Measurements from ENCODE around the gene KSR1. TPM values are rescaled to one million over a fixed set of nuclear protein-coding genes. Genes with fewer than 3 reads are reported as not detected.

KSR1 gene
- total and polyA plus RNA-seq, 9 of the 15 experiments (the other 6 are each of a cell fraction or from before 2014, with no cell fraction given), result 1.4 to 51.7 (median 18.4) TPM

DNA sequence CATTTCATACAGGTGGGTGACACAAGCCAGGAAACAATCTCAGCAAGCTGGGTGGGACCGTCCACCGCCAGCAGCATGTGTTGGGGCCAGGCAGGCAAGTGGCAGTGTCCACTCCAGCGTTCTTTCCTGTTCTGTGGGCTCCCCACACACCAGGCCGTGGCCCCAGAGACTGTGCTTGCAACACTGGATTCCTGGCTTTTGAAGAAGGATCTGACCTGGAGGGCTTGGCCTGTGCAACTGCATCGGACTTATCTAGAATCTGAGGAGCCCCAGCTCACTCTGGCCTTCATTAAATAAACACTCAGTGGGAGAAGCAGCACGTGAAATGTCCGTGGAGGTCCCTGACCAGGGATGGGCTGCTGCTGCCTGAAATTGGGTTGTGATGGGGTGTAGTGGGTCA, 3.2 kb downstream of the KSR1 start:
- Histone ChIP-seq H3K4me1 (replicated peaks in 1 of 2; ENCODE audit: control insufficient read depth in 2 of 2, insufficient read depth in 2 of 2, low read length in 2 of 2) (peaks cover 64 to 70% of the 10 kb centered on the region in 2 experiments), H3K4me2 (ENCODE audit: insufficient read depth, low read length) (peak overlapping the region; percentile 86; the same call in 1 of the 2 replicates), H3K9me1 (ENCODE audit: control insufficient read depth, insufficient read depth, low read length) (no peaks in the 10 kb centered on the region), H3K27me3 (ENCODE audit: control insufficient read depth in 2 of 2, insufficient read depth in 2 of 2, low read length in 2 of 2) (no peaks in the 10 kb centered on the region), H3K9me3 (replicated peaks; ENCODE audit: control insufficient read depth, insufficient read depth, low read depth, low read length) (no peaks in the 10 kb centered on the region), H3K36me3 (ENCODE audit: control insufficient read depth, insufficient read depth, low read length) (peaks cover 11% of the 10 kb centered on the region; the same call in 1 of the 3 replicates), H3K4me3 (no peak overlapping the region), H3K9ac (ENCODE audit: insufficient read depth in 1 of 2, low read depth in 2 of 2, low read length in 2 of 2) (peak overlapping the region; percentile 71 to 82; a peak in 3 of 4 replicates), H3K27ac (ENCODE audit: extremely low read depth, low read depth, low read length) (no peak overlapping the region), H2AFZ (ENCODE audit: low read depth, low read length) (no peak overlapping the region), H3K79me2 (ENCODE audit: control insufficient read depth, insufficient read depth, low read length) (peaks cover 79% of the 10 kb centered on the region), H4K20me1 (replicated peaks; ENCODE audit: control insufficient read depth, insufficient read depth, low read length) (peaks cover 4% of the 10 kb centered on the region; the same call in 1 of the 2 replicates)
- in situ Hi-C loops (cut with MboI) (no loop called here), intact Hi-C loops (cut with micrococcal nuclease) (loop anchor here (5.0 to 10.0 kb wide), 3 partner anchors 92 to 215 kb away; no protein-coding TSS in a partner anchor)
- 22% methylated on average over 7 of the region's 7 CpGs for WGBS (ENCODE audit: insufficient coverage, low coverage, missing lambda C conversion rate)
- no TSS peak for BruUV-seq (replicated peaks)
- TF ChIP-seq, protein P1, sequence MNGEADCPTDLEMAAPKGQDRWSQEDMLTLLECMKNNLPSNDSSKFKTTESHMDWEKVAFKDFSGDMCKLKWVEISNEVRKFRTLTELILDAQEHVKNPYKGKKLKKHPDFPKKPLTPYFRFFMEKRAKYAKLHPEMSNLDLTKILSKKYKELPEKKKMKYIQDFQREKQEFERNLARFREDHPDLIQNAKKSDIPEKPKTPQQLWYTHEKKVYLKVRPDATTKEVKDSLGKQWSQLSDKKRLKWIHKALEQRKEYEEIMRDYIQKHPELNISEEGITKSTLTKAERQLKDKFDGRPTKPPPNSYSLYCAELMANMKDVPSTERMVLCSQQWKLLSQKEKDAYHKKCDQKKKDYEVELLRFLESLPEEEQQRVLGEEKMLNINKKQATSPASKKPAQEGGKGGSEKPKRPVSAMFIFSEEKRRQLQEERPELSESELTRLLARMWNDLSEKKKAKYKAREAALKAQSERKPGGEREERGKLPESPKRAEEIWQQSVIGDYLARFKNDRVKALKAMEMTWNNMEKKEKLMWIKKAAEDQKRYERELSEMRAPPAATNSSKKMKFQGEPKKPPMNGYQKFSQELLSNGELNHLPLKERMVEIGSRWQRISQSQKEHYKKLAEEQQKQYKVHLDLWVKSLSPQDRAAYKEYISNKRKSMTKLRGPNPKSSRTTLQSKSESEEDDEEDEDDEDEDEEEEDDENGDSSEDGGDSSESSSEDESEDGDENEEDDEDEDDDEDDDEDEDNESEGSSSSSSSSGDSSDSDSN (IDR thresholded peaks at IDR 0.05; ENCODE audit: borderline replicate concordance in 1 of 2, low read depth in 2 of 2, low read length in 2 of 2), result 0 out of 4 replicates have a peak, but pooled peaks of 1 of the 2 experiments have one; percentile 49
- TF ChIP-seq, protein P2, sequence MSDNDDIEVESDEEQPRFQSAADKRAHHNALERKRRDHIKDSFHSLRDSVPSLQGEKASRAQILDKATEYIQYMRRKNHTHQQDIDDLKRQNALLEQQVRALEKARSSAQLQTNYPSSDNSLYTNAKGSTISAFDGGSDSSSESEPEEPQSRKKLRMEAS (CRISPR knock-in tag; IDR thresholded peaks at IDR 0.05), result no peak
- TF ChIP-seq L3MBTL2 (IDR thresholded peaks at IDR 0.05), result peak; percentile 38; the same call in 1 of the 2 replicates
- TF ChIP-seq RBFOX2 (IDR thresholded peaks at IDR 0.05; ENCODE audit: low read depth, low read length), result peak; percentile 55
- TF ChIP-seq ZNF586 (CRISPR knock-in tag; conservative IDR thresholded peaks at IDR 0.05), result no peak
- 0 out of 2 replicates have a peak, but pooled peaks have one; percentile 28 for TF ChIP-seq SMAD4 (CRISPR knock-in tag; conservative IDR thresholded peaks at IDR 0.05)
- TF ChIP-seq, protein P3, sequence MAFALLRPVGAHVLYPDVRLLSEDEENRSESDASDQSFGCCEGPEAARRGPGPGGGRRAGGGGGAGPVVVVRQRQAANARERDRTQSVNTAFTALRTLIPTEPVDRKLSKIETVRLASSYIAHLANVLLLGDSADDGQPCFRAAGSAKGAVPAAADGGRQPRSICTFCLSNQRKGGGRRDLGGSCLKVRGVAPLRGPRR (CRISPR knock-in tag; IDR thresholded peaks at IDR 0.05), result 0 out of 2 replicates have a peak, but pooled peaks have one; percentile 24
- TF ChIP-seq, protein P4, sequence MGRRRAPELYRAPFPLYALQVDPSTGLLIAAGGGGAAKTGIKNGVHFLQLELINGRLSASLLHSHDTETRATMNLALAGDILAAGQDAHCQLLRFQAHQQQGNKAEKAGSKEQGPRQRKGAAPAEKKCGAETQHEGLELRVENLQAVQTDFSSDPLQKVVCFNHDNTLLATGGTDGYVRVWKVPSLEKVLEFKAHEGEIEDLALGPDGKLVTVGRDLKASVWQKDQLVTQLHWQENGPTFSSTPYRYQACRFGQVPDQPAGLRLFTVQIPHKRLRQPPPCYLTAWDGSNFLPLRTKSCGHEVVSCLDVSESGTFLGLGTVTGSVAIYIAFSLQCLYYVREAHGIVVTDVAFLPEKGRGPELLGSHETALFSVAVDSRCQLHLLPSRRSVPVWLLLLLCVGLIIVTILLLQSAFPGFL (CRISPR knock-in tag; IDR thresholded peaks at IDR 0.05), result 0 out of 2 replicates have a peak, but pooled peaks have one; percentile 21
- 0 out of 2 replicates have a peak, but pooled peaks have one; percentile 12 for TF ChIP-seq MYC (IDR thresholded peaks at IDR 0.05; ENCODE audit: low read depth, low read length)
- TF ChIP-seq MYC (CRISPR knock-in tag; IDR thresholded peaks at IDR 0.05; ENCODE audit: borderline replicate concordance, low read depth), result no peak
- TF ChIP-seq CTBP1 (IDR thresholded peaks at IDR 0.05; ENCODE audit: borderline replicate concordance), result peak; percentile 20; the same call in 1 of the 2 replicates
- 0 out of 4 replicates have a peak, but pooled peaks of 1 of the 2 experiments have one; percentile 15 for TF ChIP-seq FOXA3 (CRISPR knock-in tag; conservative IDR thresholded peaks at IDR 0.05 in 1 of 2, IDR thresholded peaks at IDR 0.05 in 1 of 2)
- TF ChIP-seq BHLHE40 (IDR thresholded peaks at IDR 0.05; ENCODE audit: low read length), result peak; percentile 74
- 0 out of 2 replicates have a peak, but pooled peaks have one; percentile 24 for TF ChIP-seq CXXC5 (CRISPR knock-in tag; IDR thresholded peaks at IDR 0.05)
- no peak for TF ChIP-seq SLC30A9 (CRISPR knock-in tag; IDR thresholded peaks at IDR 0.05)
- DNase-seq (ENCODE audit: extremely low read depth in 1 of 4, low spot score in 3 of 4) (peak in 1 of 4 experiments; percentile 44), FAIRE-seq (no peak), ATAC-seq (no peak)
- ChIA-PET POLR2A (interaction anchor here (0.7 to 5.4 kb wide), 10 partner anchors 9 to 393 kb away, joined by 3 to 40 read pairs (median 3); no protein-coding TSS in a partner anchor), CTCF (ENCODE audit: low intra/inter-chr PET ratio) (no interaction called here)
